ENCODE results near the gene HLTF. TPM values are rescaled to one million over a fixed set of nuclear protein-coding genes. Genes with fewer than 3 reads are reported as not detected.

HLTF gene
- total RNA-seq, 4 donors from 2014 or later, result 5.2 to 12.4 (median 8.1) TPM

DNA sequence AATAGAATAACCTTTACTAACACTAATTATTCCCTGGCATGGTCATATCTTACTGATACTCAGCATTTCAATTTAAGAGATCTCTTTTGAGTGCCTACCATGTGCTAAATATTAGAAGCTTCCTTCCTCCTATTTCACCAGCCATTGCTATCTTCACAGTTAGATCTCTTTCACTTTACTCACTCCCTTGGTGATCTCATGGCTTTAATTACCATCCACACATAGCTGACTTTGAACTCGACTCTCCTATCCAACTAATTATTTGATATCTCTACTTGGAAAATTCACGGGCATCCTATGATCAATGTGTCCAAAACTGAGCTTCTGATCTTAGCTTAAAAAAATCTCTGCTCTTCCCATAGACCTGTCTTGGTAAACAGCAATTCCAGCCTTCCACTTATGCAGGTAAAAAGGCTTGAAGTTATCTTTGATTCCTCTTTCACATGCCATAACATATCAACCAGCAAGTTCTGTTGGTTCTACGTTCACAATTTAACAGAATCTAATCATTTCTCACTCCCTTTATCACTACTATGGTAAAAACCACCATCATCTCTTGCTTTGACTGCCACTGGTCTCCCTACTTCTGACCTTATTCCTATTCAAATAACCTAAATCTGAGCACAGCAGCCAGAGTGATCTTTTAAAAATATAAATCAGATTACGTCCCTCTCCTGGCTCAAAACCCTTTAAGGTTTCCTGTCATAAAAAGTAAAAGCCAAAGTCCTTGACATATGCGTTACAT is 41.8 kb downstream of the HLTF start:
- Histone ChIP-seq H3K36me3 (peaks cover 0 to 68% (median 0%) of the 10 kb centered on the region in 3 donors), H3K4me3 (no peak overlapping the region), H3K9me3 (no peaks in the 10 kb centered on the region), H3K4me1 (no peaks in the 10 kb centered on the region), H3K27me3 (no peaks in the 10 kb centered on the region), H3K27ac (no peak overlapping the region)
- intact Hi-C loops (cut with DNase I), result no loop called here
- DNase-seq, result no peak
- TF ChIP-seq POLR2A (IDR thresholded peaks at IDR 0.05), result no peak
- TF ChIP-seq, protein P1, sequence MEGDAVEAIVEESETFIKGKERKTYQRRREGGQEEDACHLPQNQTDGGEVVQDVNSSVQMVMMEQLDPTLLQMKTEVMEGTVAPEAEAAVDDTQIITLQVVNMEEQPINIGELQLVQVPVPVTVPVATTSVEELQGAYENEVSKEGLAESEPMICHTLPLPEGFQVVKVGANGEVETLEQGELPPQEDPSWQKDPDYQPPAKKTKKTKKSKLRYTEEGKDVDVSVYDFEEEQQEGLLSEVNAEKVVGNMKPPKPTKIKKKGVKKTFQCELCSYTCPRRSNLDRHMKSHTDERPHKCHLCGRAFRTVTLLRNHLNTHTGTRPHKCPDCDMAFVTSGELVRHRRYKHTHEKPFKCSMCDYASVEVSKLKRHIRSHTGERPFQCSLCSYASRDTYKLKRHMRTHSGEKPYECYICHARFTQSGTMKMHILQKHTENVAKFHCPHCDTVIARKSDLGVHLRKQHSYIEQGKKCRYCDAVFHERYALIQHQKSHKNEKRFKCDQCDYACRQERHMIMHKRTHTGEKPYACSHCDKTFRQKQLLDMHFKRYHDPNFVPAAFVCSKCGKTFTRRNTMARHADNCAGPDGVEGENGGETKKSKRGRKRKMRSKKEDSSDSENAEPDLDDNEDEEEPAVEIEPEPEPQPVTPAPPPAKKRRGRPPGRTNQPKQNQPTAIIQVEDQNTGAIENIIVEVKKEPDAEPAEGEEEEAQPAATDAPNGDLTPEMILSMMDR (IDR thresholded peaks at IDR 0.05), result no peak
- 89 to 92% methylated on average over 5 of the region's 5 CpGs for WGBS, 2 donors

DNA sequence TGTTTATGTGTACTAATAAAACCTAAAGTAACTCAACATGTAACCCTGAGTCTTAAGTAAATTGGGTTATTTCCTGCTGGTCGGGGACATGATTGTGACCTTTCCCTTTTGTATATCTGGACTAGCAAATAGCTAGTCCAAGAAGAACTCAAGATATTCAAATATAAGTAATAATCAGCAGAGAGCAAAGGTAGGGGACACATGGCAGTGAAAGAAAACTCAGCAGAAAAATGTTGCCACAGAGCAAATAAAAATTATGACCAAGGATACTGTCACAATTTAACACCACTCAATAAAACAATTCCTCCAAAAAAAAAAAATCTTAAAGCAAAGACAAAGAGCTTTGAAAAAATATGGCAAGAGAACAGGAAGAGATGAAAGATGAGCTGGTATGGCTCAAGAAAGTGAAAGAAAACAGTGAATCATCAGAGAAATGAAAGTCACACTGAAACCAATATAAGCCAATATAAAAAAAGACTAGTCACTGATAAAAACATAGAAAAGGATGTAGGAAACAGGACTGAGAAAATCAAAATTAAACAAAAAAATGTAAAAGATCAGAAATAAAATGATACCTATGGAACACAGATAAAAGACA is 43.4 kb downstream of the HLTF start:
- H3K27ac ChIP-seq, result no peak overlapping the region
- intact Hi-C loops (cut with DNase I), result no loop called here

DNA sequence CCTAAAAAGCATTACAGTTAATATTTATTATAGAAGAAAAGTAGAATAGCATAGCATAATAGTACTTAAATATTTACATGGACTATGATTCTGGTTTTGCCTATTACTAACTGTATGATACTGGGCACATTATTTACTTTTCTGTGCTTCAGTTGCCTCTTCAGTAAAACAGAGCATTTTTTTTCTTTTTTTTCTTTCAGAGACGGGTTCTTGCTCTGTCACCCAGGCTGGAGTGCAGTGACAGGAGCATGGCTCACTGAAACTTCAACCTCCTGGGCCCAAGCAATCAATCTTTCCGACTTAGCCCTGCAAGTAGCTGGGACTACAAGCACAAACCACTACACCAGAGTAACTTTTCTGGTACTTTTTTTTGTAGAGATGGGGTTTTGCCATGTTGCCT is 48.0 kb downstream of the HLTF start:
- intact Hi-C loops (cut with DNase I), result no loop called here
- TF ChIP-seq POLR2A (IDR thresholded peaks at IDR 0.05), result no peak
- TF ChIP-seq, protein P1 (IDR thresholded peaks at IDR 0.05), result no peak
- Histone ChIP-seq H3K36me3 (peaks cover 0 to 67% (median 0%) of the 10 kb centered on the region in 3 donors), H3K27ac (no peak overlapping the region), H3K27me3 (no peaks in the 10 kb centered on the region), H3K4me3 (no peak overlapping the region), H3K9me3 (no peaks in the 10 kb centered on the region), H3K4me1 (no peaks in the 10 kb centered on the region)
- DNase-seq, result no peak
- WGBS, 2 donors, result 80 to 87% methylated on average over 2 of the region's 2 CpGs

More for the DNA sequence above, 43.4 kb downstream of the HLTF start:
- H3K36me3 ChIP-seq, result peaks cover 0 to 73% (median 0%) of the 10 kb centered on the region in 3 donors
- no peaks in the 10 kb centered on the region for H3K27me3 ChIP-seq
- no peaks in the 10 kb centered on the region for H3K9me3 ChIP-seq
- no peak for DNase-seq
- H3K4me3 ChIP-seq, result no peak overlapping the region
- H3K4me1 ChIP-seq, result no peaks in the 10 kb centered on the region
- 72 to 78% methylated on average over 1 of the region's 1 CpG for WGBS, 2 donors
- TF ChIP-seq, protein P1 (IDR thresholded peaks at IDR 0.05), result no peak
- no peak for TF ChIP-seq POLR2A (IDR thresholded peaks at IDR 0.05)

DNA sequence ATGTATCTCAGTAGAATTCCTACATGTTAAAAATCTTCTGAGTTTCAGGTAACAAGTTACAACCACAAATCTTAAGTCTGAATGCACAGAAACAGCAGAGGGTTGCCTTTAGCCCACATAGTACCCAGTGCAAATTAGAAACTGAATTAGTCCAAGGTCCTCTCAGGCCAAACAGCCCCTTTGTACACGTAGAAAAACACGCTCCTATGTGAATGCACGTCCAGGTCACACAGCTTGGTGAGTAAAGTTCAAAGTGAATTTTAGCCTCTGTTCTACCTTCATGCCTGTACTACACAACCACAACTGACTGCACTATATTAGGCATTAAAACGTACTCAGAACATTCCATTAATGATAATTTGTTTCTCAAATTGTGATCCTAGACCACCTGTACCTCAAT is 48.6 kb downstream of the HLTF start:
- no peak for TF ChIP-seq POLR2A (IDR thresholded peaks at IDR 0.05)
- TF ChIP-seq, protein P1 (IDR thresholded peaks at IDR 0.05), result no peak
- WGBS, 2 donors, result 96 to 98% methylated on average over 3 to 4 of the region's 4 CpGs
- Histone ChIP-seq H3K27ac (no peak overlapping the region), H3K4me1 (no peaks in the 10 kb centered on the region), H3K9me3 (no peaks in the 10 kb centered on the region), H3K36me3 (peaks cover 0 to 67% (median 0%) of the 10 kb centered on the region in 3 donors), H3K27me3 (no peaks in the 10 kb centered on the region), H3K4me3 (no peak overlapping the region)
- no peak for DNase-seq
- intact Hi-C loops (cut with DNase I), result no loop called here

DNA sequence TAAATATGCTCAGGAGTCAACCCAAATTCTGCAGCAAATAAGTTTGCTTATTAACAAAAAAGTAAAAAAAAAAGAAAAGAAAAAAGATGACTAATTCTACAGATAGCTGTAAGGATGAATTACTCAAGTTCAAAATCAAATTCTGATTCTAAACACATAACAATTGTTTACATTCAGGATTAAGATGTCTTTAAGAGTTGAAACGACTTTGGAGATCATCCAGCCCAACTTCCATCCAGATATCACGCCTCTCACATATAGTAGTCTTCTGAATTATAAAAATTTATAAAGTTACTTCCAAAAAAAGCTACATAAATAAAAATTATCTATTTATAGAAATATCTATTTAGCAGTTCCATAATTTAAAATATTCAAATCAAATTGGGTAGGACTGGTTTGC is 55.2 kb downstream of the HLTF start:
- H3K9me3 ChIP-seq, result no peaks in the 10 kb centered on the region
- H3K36me3 ChIP-seq, result peaks cover 0 to 36% (median 7%) of the 10 kb centered on the region in 3 donors
- WGBS, 2 donors, result 46 to 63% methylated on average over 2 of the region's 2 CpGs
- no peaks in the 10 kb centered on the region for H3K27me3 ChIP-seq
- intact Hi-C loops (cut with DNase I), result no loop called here
- no peak overlapping the region for H3K27ac ChIP-seq
- TF ChIP-seq POLR2A (IDR thresholded peaks at IDR 0.05), result no peak
- TF ChIP-seq, protein P1 (IDR thresholded peaks at IDR 0.05), result no peak
- no peak overlapping the region for H3K4me3 ChIP-seq
- no peak for DNase-seq
- H3K4me1 ChIP-seq, result no peaks in the 10 kb centered on the region
